ENCODE data around the gene CERS2.

Gene CERS2

DNA sequence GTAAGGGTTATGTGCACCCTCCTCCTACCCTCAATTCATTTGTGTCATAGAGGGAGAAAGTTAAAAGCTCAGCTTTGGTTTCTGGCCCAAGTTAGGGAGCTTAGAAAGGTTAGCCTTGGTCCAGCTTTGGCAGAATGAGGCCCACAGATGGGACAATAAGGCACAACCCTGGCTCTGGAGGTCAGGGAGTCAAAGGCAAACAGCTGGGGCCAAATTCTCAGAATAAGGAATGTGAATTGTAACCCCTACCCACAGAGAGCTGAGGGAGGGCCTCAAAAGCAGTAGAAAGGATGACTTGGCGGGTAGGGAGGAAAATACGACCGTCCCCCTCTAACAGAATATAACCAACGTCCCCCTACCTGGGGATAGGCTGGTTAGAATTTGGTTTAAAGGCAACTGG is 9.0 kb downstream of the CERS2 start:
- Histone ChIP-seq H2AFZ (ENCODE audit: low read depth) (no peak overlapping the region), H3K27ac (no peak overlapping the region), H3K79me2 (ENCODE audit: insufficient read depth, low read depth) (peaks cover 19% of the 10 kb centered on the region), H3K4me2 (no peak overlapping the region), H3K4me1 (ENCODE audit: low read depth, poor library complexity, severe bottlenecking) (peaks cover 2% of the 10 kb centered on the region), H3K4me3 (IDR thresholded peaks at IDR 0.05; ENCODE audit: insufficient read depth, low read depth, low read length) (no peak overlapping the region), H4K20me1 (ENCODE audit: insufficient read depth) (0 out of 2 replicates have a peak, but pooled peaks cover 2% of the 10 kb centered on the region), H3K36me3 (ENCODE audit: insufficient read depth) (peaks cover 39% of the 10 kb centered on the region; the same call in 1 of the 2 replicates), H3K9ac (no peak overlapping the region), H3K27me3 (ENCODE audit: insufficient read depth, low read depth) (no peaks in the 10 kb centered on the region)
- TF ChIP-seq, protein P1, sequence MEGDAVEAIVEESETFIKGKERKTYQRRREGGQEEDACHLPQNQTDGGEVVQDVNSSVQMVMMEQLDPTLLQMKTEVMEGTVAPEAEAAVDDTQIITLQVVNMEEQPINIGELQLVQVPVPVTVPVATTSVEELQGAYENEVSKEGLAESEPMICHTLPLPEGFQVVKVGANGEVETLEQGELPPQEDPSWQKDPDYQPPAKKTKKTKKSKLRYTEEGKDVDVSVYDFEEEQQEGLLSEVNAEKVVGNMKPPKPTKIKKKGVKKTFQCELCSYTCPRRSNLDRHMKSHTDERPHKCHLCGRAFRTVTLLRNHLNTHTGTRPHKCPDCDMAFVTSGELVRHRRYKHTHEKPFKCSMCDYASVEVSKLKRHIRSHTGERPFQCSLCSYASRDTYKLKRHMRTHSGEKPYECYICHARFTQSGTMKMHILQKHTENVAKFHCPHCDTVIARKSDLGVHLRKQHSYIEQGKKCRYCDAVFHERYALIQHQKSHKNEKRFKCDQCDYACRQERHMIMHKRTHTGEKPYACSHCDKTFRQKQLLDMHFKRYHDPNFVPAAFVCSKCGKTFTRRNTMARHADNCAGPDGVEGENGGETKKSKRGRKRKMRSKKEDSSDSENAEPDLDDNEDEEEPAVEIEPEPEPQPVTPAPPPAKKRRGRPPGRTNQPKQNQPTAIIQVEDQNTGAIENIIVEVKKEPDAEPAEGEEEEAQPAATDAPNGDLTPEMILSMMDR (conservative IDR thresholded peaks at IDR 0.05; ENCODE audit: low read depth, low read length) = no peak

GRCh38 chr1:150964164-150964489 is 10.5 kb downstream of the CERS2 start:
- H4K20me1 ChIP-seq (ENCODE audit: insufficient read depth) = no peaks in the 10 kb centered on the region
- no peak overlapping the region for H3K27ac ChIP-seq
- H3K36me3 ChIP-seq (ENCODE audit: insufficient read depth) = peaks cover 39% of the 10 kb centered on the region; the same call in 1 of the 2 replicates
- no peaks in the 10 kb centered on the region for H3K27me3 ChIP-seq (ENCODE audit: insufficient read depth, low read depth)
- H3K79me2 ChIP-seq (ENCODE audit: insufficient read depth, low read depth) = peaks cover 5% of the 10 kb centered on the region; the same call in 1 of the 2 replicates
- H3K4me2 ChIP-seq = no peak overlapping the region
- no peak overlapping the region for H3K9ac ChIP-seq
- no peak overlapping the region for H2AFZ ChIP-seq (ENCODE audit: low read depth)
- H3K4me1 ChIP-seq (ENCODE audit: low read depth, poor library complexity, severe bottlenecking) = no peaks in the 10 kb centered on the region
- TF ChIP-seq, protein P1 (conservative IDR thresholded peaks at IDR 0.05; ENCODE audit: low read depth, low read length) = no peak
- no peak overlapping the region for H3K4me3 ChIP-seq (IDR thresholded peaks at IDR 0.05; ENCODE audit: insufficient read depth, low read depth, low read length)

DNA sequence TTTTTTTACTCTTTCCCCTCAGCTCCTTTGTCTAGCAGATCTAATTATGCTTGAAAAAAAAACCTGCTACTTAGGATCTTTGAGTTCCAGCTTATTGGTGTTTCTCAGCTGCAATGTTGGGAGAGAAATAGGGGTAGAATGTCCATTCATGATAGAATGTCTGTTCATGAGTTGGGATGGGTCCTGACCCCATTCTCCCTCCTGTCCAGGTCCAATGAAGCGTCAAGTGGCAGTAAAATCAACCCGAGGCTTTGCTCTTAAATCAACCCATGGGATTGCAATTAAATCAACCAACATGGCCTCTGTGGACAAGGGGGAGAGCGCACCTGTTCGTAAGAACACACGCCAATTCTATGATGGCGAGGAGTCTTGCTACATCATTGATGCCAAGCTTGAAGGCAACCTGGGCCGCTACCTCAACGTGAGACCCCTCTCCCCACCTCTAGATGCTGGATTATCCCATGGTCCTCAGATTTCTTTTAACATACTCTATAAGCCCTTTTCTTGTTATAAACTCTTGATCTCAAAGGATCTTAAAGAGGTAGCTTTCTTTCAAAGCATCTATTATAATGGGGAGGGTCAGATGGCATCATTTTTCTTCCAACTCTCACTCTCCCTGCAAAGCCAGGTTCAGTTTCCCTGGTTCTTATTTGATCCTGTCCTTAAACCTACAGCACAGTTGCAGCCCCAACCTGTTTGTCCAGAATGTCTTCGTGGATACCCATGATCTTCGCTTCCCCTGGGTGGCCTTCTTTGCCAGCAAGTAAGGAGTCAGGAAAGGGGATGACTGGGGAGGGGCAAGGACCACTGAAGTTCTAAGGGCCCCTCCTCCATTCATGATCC is 11.1 kb downstream of the CERS2 start:
- TF ChIP-seq, protein P1 (conservative IDR thresholded peaks at IDR 0.05; ENCODE audit: low read depth, low read length) = no peak
- H3K4me1 ChIP-seq (ENCODE audit: low read depth, poor library complexity, severe bottlenecking) = no peaks in the 10 kb centered on the region
- no peaks in the 10 kb centered on the region; the same call in 1 of the 2 replicates for H3K79me2 ChIP-seq (ENCODE audit: insufficient read depth, low read depth)
- no peak overlapping the region for H3K4me3 ChIP-seq (IDR thresholded peaks at IDR 0.05; ENCODE audit: insufficient read depth, low read depth, low read length)
- no peak overlapping the region for H3K9ac ChIP-seq
- no peak overlapping the region for H3K27ac ChIP-seq
- H3K4me2 ChIP-seq = no peak overlapping the region
- H4K20me1 ChIP-seq (ENCODE audit: insufficient read depth) = no peaks in the 10 kb centered on the region
- peaks cover 35% of the 10 kb centered on the region; the same call in 1 of the 2 replicates for H3K36me3 ChIP-seq (ENCODE audit: insufficient read depth)
- no peak overlapping the region for H2AFZ ChIP-seq (ENCODE audit: low read depth)
- no peaks in the 10 kb centered on the region for H3K27me3 ChIP-seq (ENCODE audit: insufficient read depth, low read depth)

GRCh38 chr1:150961756-150962155 is 12.9 kb downstream of the CERS2 start:
- Histone ChIP-seq H3K4me1 (ENCODE audit: low read depth, poor library complexity, severe bottlenecking) (no peaks in the 10 kb centered on the region), H3K4me2 (no peak overlapping the region), H3K27ac (no peak overlapping the region), H3K4me3 (IDR thresholded peaks at IDR 0.05; ENCODE audit: insufficient read depth, low read depth, low read length) (no peak overlapping the region), H3K9ac (no peak overlapping the region), H3K79me2 (ENCODE audit: insufficient read depth, low read depth) (no peaks in the 10 kb centered on the region), H4K20me1 (ENCODE audit: insufficient read depth) (no peaks in the 10 kb centered on the region), H3K36me3 (ENCODE audit: insufficient read depth) (peaks cover 19% of the 10 kb centered on the region; the same call in 1 of the 2 replicates), H2AFZ (ENCODE audit: low read depth) (no peak overlapping the region), H3K27me3 (ENCODE audit: insufficient read depth, low read depth) (no peaks in the 10 kb centered on the region)
- TF ChIP-seq, protein P1 (conservative IDR thresholded peaks at IDR 0.05; ENCODE audit: low read depth, low read length) = no peak

All from KMS-11 (cell line).